Activated CD8-positive, alpha-beta memory T cell treated with anti-CD3 and anti-CD28 coated beads for 4 hours (primary cell): ENCODE data around the gene ADAM8.
A peak's percentile ranks its signal among the peaks of the same experiment; 100 is the strongest.

Source experiments
- DNase-seq, 2 donors: peaks; one replicate each; pipeline ENCODE4 v3.0.0-alpha.2; 2020; ENCODE audit warnings: low read depth in 2 of 2

ADAM8 gene

DNA sequence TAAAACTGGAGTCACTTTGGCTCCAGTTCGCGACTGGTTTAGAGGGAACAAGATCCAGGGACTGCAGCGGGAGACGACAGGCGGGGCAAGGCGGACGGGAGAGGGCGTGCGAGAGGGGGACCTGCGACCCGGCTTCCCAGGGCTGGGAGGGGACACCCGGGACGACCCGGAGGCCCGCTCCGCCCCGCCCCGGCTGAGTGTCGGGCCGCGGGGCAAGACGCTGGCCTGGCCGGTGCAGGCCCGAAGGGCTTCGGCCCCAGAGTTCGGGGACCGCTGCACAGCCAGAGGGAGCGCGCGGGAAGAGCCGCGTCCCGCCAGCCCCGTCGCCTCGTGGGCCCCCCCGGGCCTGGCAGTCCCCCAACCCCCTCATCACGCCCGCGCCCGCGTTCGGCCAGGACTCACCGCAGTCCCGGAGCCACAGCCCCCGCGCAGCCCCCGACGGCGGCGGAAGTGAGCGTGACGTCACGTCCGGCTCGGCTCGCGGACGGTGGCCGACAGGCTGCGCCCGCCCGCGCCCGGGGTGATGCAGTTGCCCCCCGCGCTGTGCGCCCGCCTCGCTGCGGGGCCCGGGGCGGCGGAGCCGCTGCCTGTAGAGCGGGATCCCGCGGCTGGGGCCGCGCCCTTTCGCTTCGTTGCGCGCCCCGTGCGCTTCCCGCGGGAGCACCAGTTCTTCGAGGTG, 31.9 kb upstream of the ADAM8 start, which contains the start of the genes TUBGCP2 and ZNF511:
Gene TUBGCP2 (minus strand): TSS at position 452 of the 679 bp plus-strand sequence. CDS start 5,931 bp downstream, outside the sequence.
Gene ZNF511 (plus strand): TSS at position 494 of the 679 bp plus-strand sequence. CDS start 30 bp downstream, at position 524.
- peak; percentile 81 to 82 for DNase-seq

- peak; percentile 69 to 77 for DNase-seq
These were observed 31.2 kb upstream of the ADAM8 start for GRCh38 chr10:133307776-133308420.

GRCh38 chr10:133306941-133307379, 30.3 kb upstream of the ADAM8 start:
- no peak for DNase-seq

DNA sequence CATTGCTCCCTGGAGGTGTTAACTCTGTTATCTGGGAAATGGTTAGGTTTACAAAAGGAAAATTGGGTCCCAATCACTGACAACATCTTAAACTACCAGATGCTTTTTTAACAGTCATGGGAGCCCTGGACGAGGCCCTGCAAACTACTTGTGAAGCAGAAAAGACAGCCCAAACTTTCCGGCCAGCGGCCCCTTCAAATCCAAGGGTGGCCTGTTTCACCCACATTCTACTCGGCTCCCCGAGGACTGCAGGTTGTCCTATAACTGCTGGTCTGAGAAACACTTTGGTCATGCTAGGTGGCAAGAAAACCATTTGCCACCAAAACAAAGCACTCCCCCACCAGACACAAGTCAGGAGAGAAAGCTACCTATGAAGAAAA, 29.4 kb upstream of the ADAM8 start:
- no peak for DNase-seq

- DNase-seq: no peak
These were observed 26.5 kb upstream of the ADAM8 start for GRCh38 chr10:133303206-133303605.

DNA sequence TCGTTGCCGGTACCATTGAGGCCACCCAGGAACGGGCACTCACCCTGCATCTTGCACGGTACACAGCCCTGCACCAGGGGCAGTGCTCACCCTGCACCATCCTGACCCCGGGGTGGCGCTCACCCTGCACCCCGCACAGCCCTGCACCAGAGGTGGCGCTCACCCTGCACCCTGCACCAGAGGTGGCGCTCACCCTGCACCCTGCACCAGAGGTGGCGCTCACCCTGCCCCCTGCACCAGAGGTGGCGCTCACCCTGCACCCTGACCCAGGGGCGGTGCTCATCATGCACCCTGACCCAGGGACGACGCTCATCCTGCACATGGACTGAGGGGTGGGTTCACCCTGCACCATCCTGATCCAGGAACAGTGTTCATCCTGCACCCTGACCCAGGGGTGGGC, 25.6 kb upstream of the ADAM8 start:
- no peak for DNase-seq

DNA sequence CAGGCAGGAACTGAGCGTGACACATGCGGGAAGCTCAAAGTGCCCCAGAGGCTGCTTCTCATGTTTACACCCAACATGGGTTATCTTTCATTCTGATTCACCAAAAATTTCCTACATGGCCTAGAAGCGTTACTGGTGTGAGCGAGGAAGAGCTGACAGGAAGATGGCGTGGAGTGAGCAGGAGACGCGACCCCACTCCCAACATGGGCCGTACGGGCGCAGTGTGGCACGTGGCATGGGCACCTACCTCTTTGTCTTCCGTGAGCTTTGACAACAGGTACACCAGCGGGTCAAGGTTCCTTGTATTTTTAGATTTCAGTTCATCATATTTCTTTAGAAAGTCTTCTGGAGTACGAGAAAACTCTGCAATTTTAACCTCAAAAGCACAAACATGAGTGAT, 23.1 kb upstream of the ADAM8 start:
- DNase-seq: no peak

DNA sequence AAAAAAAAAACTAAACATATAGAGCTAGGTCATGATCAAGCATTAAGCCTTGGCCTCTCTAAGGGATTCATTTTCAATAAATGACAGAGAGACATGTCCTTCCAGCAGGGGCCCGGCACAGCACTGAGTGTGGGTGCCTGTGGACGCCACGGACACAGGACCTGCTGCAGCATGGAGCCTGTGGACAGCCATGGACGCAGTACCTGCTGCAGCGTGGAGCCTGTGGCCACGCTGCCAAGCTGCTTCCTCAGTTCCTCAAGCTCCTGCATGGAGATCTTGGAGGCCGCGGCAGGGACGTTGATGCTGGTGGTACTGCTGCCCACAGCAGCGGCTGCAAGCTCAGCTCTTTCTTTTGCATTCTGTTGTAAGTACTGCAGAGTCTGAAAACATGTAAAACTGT, 22.6 kb upstream of the ADAM8 start:
- DNase-seq: no peak

DNA sequence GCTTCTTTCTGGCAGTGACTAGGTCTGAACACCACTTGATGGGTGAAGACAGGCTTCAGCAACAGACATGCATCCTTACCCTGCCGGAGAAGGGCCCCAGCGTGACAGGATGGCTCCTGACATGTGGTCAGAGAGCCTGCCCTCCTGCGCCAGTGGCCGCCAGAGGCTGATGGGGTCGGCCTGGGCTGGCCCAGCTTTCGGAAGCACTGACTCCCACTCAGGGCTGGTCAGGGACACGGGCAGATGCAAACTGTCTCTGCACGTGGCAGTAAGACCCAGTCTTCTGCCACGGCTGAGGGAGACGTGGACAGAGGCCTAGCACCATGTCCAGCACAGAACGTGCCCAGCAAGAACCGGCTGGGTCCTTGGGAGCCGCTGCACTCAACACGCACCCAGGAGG, 21.8 kb upstream of the ADAM8 start:
- no peak for DNase-seq

GRCh38 chr10:133297504-133297903, 20.8 kb upstream of the ADAM8 start:
- DNase-seq: no peak

- DNase-seq: no peak
These were observed 19.0 kb upstream of the ADAM8 start for GRCh38 chr10:133295426-133296320.

DNA sequence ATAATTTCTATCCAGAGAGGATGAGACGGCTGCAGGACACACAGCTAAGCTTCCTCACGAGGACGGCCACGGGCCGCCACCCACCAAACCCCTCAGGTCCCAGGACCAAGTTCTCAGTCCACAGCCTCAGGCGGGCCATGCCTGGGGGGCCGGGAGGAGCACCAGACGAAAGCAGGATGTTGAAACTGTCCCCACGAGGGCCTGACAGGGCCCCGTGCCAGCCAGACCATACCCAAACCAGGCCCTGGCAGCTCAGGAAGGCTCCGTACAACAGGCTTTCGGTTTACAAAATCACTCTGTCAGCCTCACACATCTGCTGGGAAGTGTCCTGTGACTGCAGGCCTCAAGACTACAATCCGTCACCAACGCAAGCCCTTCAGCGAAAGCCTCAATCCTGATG, 17.5 kb upstream of the ADAM8 start:
- no peak for DNase-seq

DNA sequence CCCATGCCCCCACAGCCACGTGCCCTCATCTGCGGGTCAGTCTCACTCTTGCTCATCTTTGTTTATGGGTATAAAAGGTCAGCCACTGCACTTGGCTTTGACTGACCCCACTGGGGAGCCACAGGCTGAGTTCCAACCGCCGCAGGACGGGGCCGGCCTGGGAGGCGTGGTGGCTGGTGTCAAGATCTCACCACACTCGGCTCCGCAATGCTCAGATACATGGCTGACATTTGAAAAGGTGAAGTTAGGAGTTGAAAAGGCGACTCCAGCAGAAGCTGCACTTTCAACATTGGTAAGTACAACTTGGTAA, 17.1 kb upstream of the ADAM8 start:
- no peak for DNase-seq

- DNase-seq: no peak
These were observed 16.5 kb upstream of the ADAM8 start for GRCh38 chr10:133292919-133293809.

GRCh38 chr10:133289761-133290160, 13.1 kb upstream of the ADAM8 start:
- no peak for DNase-seq

DNA sequence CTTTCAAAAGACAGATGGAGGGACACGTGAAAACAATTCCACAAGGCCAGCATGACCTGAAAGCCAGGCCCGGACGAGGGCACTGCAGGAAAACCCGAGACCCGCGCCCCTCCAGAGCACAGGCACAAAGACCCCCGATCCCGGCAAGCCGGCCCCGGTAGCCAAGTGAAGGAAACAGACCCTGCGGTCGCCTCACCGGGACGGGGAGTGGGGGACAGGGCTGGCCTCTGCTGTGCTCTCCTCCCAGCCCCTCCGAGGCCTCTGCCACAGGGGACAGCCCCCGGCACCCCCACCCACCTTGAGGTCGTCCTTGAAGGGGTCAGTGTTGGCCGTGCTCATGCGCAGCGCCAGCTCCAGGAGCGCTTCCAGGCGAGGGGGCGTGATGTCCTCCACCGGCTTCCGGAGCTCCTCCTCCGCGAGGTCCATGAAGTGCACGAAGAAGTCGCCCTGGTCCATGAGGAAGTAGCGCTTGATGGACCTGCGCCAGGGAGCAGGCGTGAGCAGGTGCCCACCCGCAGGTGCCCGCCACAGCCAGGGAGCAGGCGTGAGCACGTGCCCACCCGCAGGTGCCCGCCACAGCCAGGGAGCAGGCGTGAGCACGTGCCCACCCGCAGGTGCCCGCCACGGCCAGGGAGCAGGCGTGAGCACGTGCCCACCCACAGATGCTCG, 11.3 kb upstream of the ADAM8 start:
- DNase-seq: no peak

- no peak for DNase-seq
These were observed 9.7 kb upstream of the ADAM8 start for GRCh38 chr10:133286366-133286765.

GRCh38 chr10:133285217-133285616, 8.5 kb upstream of the ADAM8 start:
- DNase-seq: no peak

DNA sequence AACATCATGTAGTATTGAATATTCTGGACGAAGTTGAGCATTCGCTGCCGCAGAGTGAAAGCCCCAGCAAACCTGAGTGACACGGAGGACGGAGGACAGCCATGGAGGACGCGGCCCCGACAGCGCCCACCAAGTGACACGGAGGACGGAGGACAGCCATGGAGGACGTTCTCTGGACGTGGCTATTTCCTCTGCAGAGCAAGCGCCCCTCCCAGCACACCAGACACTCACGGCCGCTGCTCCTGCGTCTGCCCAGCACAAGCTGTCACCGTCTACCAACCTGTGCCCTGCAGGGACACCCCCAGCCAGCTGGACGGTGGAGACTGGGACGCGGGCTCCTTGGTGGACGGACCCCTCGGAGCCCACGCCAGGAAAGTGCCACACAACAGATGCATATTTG, 7.3 kb upstream of the ADAM8 start:
- DNase-seq: no peak

DNA sequence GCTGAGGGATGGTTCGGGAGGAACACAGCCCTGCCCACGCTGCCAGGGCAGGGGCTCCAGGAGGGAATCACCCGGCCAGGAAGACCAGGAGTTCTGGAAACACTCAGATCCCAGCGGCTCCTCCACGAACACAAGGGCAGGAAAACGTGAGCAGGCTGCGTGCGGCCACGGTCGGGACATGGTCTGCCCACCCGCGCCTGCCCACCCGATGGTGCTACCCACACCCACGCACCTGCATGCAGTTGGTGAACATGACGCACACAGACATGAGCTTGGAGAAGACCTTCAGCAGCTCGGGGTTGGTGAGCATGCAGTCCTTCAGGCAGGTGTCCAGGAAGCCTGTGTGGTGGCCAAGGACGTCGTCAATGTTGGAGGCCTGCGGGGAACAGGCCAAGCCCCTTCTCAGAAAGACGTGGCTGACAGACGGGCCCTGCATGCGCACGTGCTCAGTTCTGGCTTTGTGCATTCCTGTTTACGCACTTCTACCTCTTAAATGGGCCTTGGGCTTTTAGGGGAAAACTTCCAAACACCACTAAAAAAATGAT, 6.2 kb upstream of the ADAM8 start:
- no peak for DNase-seq
